ENCODE measurements around the gene PDSS2. TPM values are rescaled to one million over a fixed set of nuclear protein-coding genes. Genes with fewer than 3 reads are reported as not detected.

PDSS2 gene
- total RNA-seq, 4 donors from 2014 or later: 18.6 to 32.3 (median 25.6) TPM

GRCh38 chr6:107354451-107354850, 104.9 kb downstream of the PDSS2 start:
- Histone ChIP-seq H3K27ac (no peak overlapping the region), H3K4me1 (peaks cover 6 to 8% of the 10 kb centered on the region in 2 donors), H3K36me3 (no peaks in the 10 kb centered on the region), H3K9me3 (no peaks in the 10 kb centered on the region), H3K27me3 (no peaks in the 10 kb centered on the region), H3K4me3 (replicated peaks in 1 of 3) (no peak overlapping the region)
- 61 to 63% methylated on average over 2 of the region's 2 CpGs for WGBS, 2 donors
- no peak for TF ChIP-seq POLR2A (IDR thresholded peaks at IDR 0.05)
- TF ChIP-seq CTCF (IDR thresholded peaks at IDR 0.05): no peak
- DNase-seq: no peak
- intact Hi-C loops (cut with DNase I): no loop called here

DNA sequence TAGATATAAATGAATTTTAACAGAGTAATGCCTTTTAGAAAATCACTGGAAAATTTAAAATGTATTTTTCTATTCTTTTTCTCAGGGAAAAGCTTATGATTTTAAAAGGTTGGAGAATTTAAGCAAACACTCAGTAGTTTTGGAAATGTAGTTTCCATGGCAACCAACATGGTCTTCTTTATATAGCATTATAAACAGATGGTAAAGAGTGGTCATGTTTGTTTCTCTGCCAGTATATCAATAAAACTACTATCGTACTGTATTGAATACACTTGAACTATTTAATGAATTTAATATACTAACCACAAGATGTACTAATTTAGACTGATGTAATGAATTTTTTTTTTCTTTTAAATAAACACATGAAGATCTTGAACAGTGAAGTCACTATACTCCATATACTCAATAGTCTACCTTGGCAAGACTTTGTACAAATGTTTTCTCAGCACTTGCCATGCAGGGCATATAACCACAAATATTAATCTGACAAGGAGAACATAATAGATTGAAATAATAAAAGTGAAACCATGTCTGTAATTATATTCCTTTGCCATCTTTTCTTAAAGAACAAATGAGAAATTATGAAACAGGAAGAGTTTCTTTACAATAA, 105.5 kb downstream of the PDSS2 start:
- TF ChIP-seq POLR2A (IDR thresholded peaks at IDR 0.05): no peak
- TF ChIP-seq CTCF (IDR thresholded peaks at IDR 0.05): no peak

GRCh38 chr6:107348224-107348623, 111.1 kb downstream of the PDSS2 start:
- H3K9me3 ChIP-seq: no peaks in the 10 kb centered on the region
- intact Hi-C loops (cut with DNase I): no loop called here
- 96 to 100% methylated on average over 1 of the region's 1 CpG for WGBS, 2 donors

More for the DNA sequence above, 105.5 kb downstream of the PDSS2 start:
- no peaks in the 10 kb centered on the region for H3K27me3 ChIP-seq
- intact Hi-C loops (cut with DNase I): no loop called here
- 90 to 92% methylated on average over 1 of the region's 1 CpG for WGBS, 2 donors
- no peak overlapping the region for H3K27ac ChIP-seq
- no peak overlapping the region for H3K4me3 ChIP-seq (replicated peaks in 1 of 3)
- peaks cover 6 to 8% of the 10 kb centered on the region in 2 donors for H3K4me1 ChIP-seq
- DNase-seq: no peak
- H3K36me3 ChIP-seq: no peaks in the 10 kb centered on the region
- no peaks in the 10 kb centered on the region for H3K9me3 ChIP-seq

GRCh38 chr6:107345393-107345792, 114.0 kb downstream of the PDSS2 start:
- H3K27ac ChIP-seq: no peak overlapping the region
- H3K4me3 ChIP-seq (replicated peaks in 1 of 3): no peak overlapping the region
- TF ChIP-seq POLR2A (IDR thresholded peaks at IDR 0.05) (no peak), CTCF (IDR thresholded peaks at IDR 0.05) (no peak)
- no peak for DNase-seq
- no peaks in the 10 kb centered on the region for H3K36me3 ChIP-seq
- no peaks in the 10 kb centered on the region for H3K9me3 ChIP-seq
- H3K27me3 ChIP-seq: no peaks in the 10 kb centered on the region
- H3K4me1 ChIP-seq: peaks cover 3 to 4% of the 10 kb centered on the region in 2 donors
- intact Hi-C loops (cut with DNase I): no loop called here

More at GRCh38 chr6:107348224-107348623, 111.1 kb downstream of the PDSS2 start:
- DNase-seq: no peak
- no peak for TF ChIP-seq POLR2A (IDR thresholded peaks at IDR 0.05)
- no peak for TF ChIP-seq CTCF (IDR thresholded peaks at IDR 0.05)
- H3K27me3 ChIP-seq: no peaks in the 10 kb centered on the region
- H3K27ac ChIP-seq: no peak overlapping the region
- H3K4me1 ChIP-seq: peaks cover 3 to 4% of the 10 kb centered on the region in 2 donors
- H3K4me3 ChIP-seq (replicated peaks in 1 of 3): no peak overlapping the region
- H3K36me3 ChIP-seq: no peaks in the 10 kb centered on the region

DNA sequence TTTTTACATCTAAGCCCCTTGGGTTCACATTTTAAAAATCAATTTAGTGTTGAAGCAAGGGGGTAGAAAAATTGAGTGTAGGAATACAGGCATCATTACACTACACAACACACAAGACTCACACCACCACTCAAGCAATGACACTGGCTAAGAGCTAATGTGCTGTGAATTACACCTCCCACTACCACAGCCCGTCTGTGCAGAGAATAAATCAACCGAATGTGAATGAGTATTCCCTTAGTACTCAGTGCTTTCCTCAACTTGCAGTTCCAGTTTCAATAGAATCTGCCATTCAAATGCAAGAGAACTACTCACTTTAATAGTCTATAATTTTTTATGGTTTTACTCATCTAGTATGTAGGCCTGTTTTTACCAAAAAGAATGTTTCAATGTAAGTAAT, 114.4 kb downstream of the PDSS2 start:
- Histone ChIP-seq H3K27ac (no peak overlapping the region), H3K9me3 (no peaks in the 10 kb centered on the region), H3K4me3 (replicated peaks in 1 of 3) (no peak overlapping the region), H3K4me1 (peaks cover 3 to 4% of the 10 kb centered on the region in 2 donors), H3K27me3 (no peaks in the 10 kb centered on the region), H3K36me3 (no peaks in the 10 kb centered on the region)
- intact Hi-C loops (cut with DNase I): no loop called here
- no peak for DNase-seq
- TF ChIP-seq POLR2A (IDR thresholded peaks at IDR 0.05) (no peak), CTCF (IDR thresholded peaks at IDR 0.05) (no peak)
- 87 to 95% methylated on average over 2 of the region's 2 CpGs for WGBS, 2 donors
